ENCODE data around the gene UPB1. TPM values are rescaled to one million over a fixed set of nuclear protein-coding genes. Genes with fewer than 3 reads are reported as not detected.
"Not testable (repeated sequence)": the region's sequence is repeated elsewhere in the genome, so short reads cannot be mapped to it uniquely, and the experiment has no call there.

The UPB1 gene
- total and polyA plus RNA-seq, 12 donors = 0.11 to 2.2 (median 0.34) TPM; not detected in 1

DNA sequence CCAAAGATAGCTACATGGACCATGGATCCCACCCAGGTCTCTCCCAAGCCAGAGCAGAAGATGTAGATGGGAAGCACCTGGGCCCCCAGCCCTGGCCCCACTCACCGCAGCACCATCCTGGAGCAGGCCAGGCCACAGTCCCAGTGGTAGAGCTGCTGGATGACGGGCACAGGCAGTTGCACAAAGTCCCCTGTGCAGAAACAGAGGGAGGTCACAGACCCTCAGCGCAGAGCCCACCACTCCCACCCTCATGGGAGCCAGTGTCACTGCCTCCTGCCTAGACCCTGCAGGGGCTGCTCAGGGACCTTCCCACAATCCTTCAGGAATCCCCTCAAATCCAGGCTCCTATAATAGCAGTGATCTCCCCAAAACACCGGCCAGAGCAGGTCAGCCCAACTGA, 53.7 kb downstream of the UPB1 start:
- no peak for TF ChIP-seq CTCF (IDR thresholded peaks at IDR 0.05)
- TF ChIP-seq POLR2A (IDR thresholded peaks at IDR 0.05) = no peak
- intact Hi-C loops (cut with DNase I) = no loop called here
- Histone ChIP-seq H3K4me3 (no peak overlapping the region), H3K4me1 (replicated peaks in 1 of 2) (peaks cover 24 to 41% of the 10 kb centered on the region in 2 donors), H3K36me3 (replicated peaks in 1 of 2) (peaks cover 0 to 41% of the 10 kb centered on the region in 2 donors), H3K27ac (no peak overlapping the region), H3K27me3 (no peaks in the 10 kb centered on the region), H3K9me3 (replicated peaks in 1 of 3) (no peaks in the 10 kb centered on the region)
- WGBS, 4 donors = 90 to 100% (median 99%) methylated on average over 1 to 4 of the region's 4 CpGs
- no peak for DNase-seq

DNA sequence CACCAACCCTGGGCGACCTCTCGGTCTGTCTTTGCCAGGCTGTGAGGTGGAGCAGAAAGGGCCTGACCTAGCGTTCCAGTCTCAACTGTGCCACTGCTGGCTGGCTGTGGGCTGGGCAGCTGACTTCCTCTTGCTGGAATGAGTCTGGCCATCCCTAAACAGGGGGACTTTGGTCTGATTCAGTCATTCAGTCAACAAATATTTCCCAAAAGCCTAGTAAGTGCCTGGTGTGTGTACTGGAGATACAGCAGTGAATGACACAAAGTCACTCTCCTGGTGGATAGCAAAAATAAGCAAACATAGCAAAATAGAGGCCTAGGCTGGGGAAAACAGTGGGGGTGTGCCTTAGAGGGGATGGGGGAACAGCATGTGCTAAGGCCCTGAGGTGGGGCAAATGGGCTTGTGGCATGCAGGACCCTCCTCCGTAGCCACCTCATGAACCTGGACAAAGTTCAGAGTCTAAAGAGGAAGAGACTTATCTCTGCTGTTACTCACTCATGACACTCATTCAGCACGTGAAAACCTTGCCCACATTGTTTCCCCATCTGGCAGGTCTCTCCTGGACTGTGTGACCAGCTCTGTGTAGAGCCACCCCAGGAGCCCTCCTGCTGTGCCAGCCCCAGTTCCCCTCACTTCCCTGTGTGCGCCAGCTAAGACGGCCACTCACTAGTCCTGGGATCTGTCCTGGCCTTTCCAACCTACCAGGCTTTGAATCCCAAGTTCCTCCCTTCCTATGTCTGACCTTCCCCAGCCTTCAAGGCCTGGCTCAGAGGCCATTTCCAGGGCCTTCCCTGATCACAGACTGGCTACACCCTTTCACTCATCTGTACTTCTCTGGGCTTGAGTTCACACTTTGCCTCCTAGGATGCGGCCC, 55.1 kb downstream of the UPB1 start:
- Histone ChIP-seq H3K27ac (peak overlapping the region in 2 of 5 donors; percentile 47 to 49), H3K27me3 (no peaks in the 10 kb centered on the region)
- 69 to 78% (median 74%) methylated on average over 7 to 8 of the region's 8 CpGs for WGBS, 4 donors

DNA sequence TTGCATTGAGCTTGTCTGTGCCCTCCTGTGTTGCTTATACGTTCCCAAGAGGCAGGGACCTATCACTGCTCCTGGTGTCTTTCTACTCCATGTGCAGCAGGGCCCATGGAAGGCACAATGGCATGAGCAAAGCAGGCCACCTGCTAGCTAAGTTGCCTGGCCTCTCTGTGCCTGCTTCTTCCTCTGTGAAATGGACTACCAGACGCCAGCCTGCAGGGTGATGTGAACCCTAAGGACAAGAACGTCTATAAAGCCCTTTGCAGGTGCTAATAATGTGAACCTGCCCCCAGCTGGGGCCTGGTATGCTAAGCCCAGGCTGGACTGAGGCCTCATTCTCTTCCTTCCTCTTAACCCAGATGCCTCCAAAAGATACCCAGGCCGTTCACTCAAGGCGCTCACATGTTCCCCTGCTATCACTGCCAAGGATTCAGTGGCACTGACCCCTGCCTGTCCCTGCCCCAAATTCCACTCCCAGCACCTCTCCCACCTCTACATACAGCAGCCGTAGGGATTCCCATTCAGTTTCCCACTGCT, 55.8 kb downstream of the UPB1 start:
- H3K4me1 ChIP-seq (replicated peaks in 1 of 2) = peaks cover 23 to 34% of the 10 kb centered on the region in 2 donors
- no peak for DNase-seq
- intact Hi-C loops (cut with DNase I) = no loop called here
- peaks cover 0 to 33% of the 10 kb centered on the region in 2 donors for H3K36me3 ChIP-seq (replicated peaks in 1 of 2)
- 64 to 71% (median 67%) methylated on average over 4 to 6 of the region's 6 CpGs for WGBS, 4 donors
- TF ChIP-seq POLR2A (IDR thresholded peaks at IDR 0.05) (no peak), CTCF (IDR thresholded peaks at IDR 0.05) (no peak)
- no peaks in the 10 kb centered on the region for H3K27me3 ChIP-seq
- no peaks in the 10 kb centered on the region for H3K9me3 ChIP-seq (replicated peaks in 1 of 3)
- H3K27ac ChIP-seq = peak overlapping the region in 2 of 5 donors; percentile 47 to 49
- no peak overlapping the region for H3K4me3 ChIP-seq

More for the DNA sequence above, 55.1 kb downstream of the UPB1 start:
- Histone ChIP-seq H3K4me3 (no peak overlapping the region), H3K9me3 (replicated peaks in 1 of 3) (no peaks in the 10 kb centered on the region), H3K4me1 (replicated peaks in 1 of 2) (peaks cover 25 to 38% of the 10 kb centered on the region in 2 donors), H3K36me3 (replicated peaks in 1 of 2) (peaks cover 0 to 33% of the 10 kb centered on the region in 2 donors)
- DNase-seq = peak in 1 of 7 donors; percentile 27
- intact Hi-C loops (cut with DNase I) = no loop called here
- TF ChIP-seq POLR2A (IDR thresholded peaks at IDR 0.05) (no peak), CTCF (IDR thresholded peaks at IDR 0.05) (no peak)

GRCh38 chr22:24552503-24553286, 57.6 kb downstream of the UPB1 start:
- H3K4me3 ChIP-seq; intact Hi-C loops (cut with DNase I); H3K9me3 ChIP-seq (replicated peaks in 1 of 3); H3K27me3 ChIP-seq; DNase-seq: not testable (repeated sequence)
- Histone ChIP-seq H3K27ac (peak overlapping the region in 3 of 5 donors; percentile 95 to 99 (median 96)), H3K4me1 (replicated peaks in 1 of 2) (peaks cover 34 to 48% of the 10 kb centered on the region in 2 donors), H3K36me3 (replicated peaks in 1 of 2) (peaks cover 0 to 21% of the 10 kb centered on the region in 2 donors)
- 82 to 88% (median 85%) methylated on average over 10 of the region's 10 CpGs for WGBS, 4 donors

Data from adrenal gland (tissue), 12 donors.